ENCODE data around the gene CLTC. TPM values are rescaled to one million over a fixed set of nuclear protein-coding genes. Genes with fewer than 3 reads are reported as not detected.
A peak's percentile ranks its signal among the peaks of the same experiment; 100 is the strongest.

The CLTC gene
- total and polyA plus RNA-seq, 2 experiments from 2014 or later = 98.5 to 342 TPM

- 94% methylated on average over 2 of the region's 2 CpGs for WGBS (ENCODE audit: low lambda C conversion rate, missing lambda C conversion rate)
- no peaks in the 10 kb centered on the region for H4K20me1 ChIP-seq (ENCODE audit: insufficient read depth, poor library complexity, severe bottlenecking)
These were observed 18.6 kb upstream of the CLTC start for GRCh38 chr17:59601130-59601529.

GRCh38 chr17:59607061-59607460 lies 12.6 kb upstream of the CLTC start:
- no peaks in the 10 kb centered on the region for H3K27me3 ChIP-seq
- no peaks in the 10 kb centered on the region for H3K36me3 ChIP-seq (replicated peaks; ENCODE audit: insufficient read depth, low read depth)
- WGBS (ENCODE audit: low lambda C conversion rate, missing lambda C conversion rate) = 97% methylated on average over 3 of the region's 3 CpGs
- no peak overlapping the region for H3K4me3 ChIP-seq
- TF ChIP-seq EZH2phosphoT487 (IDR thresholded peaks at IDR 0.05; ENCODE audit: low read depth, severe bottlenecking, unreplicated experiment) (no peak), EZH2 (IDR thresholded peaks at IDR 0.05; ENCODE audit: borderline replicate concordance) (no peak), CTCF (IDR thresholded peaks at IDR 0.05; ENCODE audit: poor library complexity) (no peak)
- no peaks in the 10 kb centered on the region for H3K79me2 ChIP-seq
- no peak overlapping the region for H3K4me2 ChIP-seq
- no peak overlapping the region for H3K27ac ChIP-seq
- H3K4me1 ChIP-seq (ENCODE audit: insufficient read depth) = no peaks in the 10 kb centered on the region
- H2AFZ ChIP-seq = no peak overlapping the region
- no peak for DNase-seq (ENCODE audit: low spot score)
- H4K20me1 ChIP-seq (ENCODE audit: insufficient read depth, poor library complexity, severe bottlenecking) = no peaks in the 10 kb centered on the region
- no peaks in the 10 kb centered on the region for H3K9me3 ChIP-seq (ENCODE audit: low read depth)
- no peaks in the 10 kb centered on the region for H3K9me2 ChIP-seq (replicated peaks; ENCODE audit: insufficient read depth)

More at GRCh38 chr17:59601130-59601529, 18.6 kb upstream of the CLTC start:
- no peak overlapping the region for H3K4me2 ChIP-seq
- no peak for TF ChIP-seq EZH2 (IDR thresholded peaks at IDR 0.05; ENCODE audit: borderline replicate concordance)
- TF ChIP-seq EZH2phosphoT487 (IDR thresholded peaks at IDR 0.05; ENCODE audit: low read depth, severe bottlenecking, unreplicated experiment) = no peak
- TF ChIP-seq CTCF (IDR thresholded peaks at IDR 0.05; ENCODE audit: poor library complexity) = no peak
- no peak for DNase-seq (ENCODE audit: low spot score)
- H2AFZ ChIP-seq = no peak overlapping the region
- H3K27me3 ChIP-seq = no peaks in the 10 kb centered on the region
- no peak overlapping the region for H3K27ac ChIP-seq
- H3K79me2 ChIP-seq = no peaks in the 10 kb centered on the region
- H3K36me3 ChIP-seq (replicated peaks; ENCODE audit: insufficient read depth, low read depth) = no peaks in the 10 kb centered on the region
- H3K9me2 ChIP-seq (replicated peaks; ENCODE audit: insufficient read depth) = no peaks in the 10 kb centered on the region
- H3K9me3 ChIP-seq (ENCODE audit: low read depth) = no peaks in the 10 kb centered on the region
- no peak overlapping the region for H3K4me3 ChIP-seq
- H3K4me1 ChIP-seq (ENCODE audit: insufficient read depth) = no peaks in the 10 kb centered on the region

GRCh38 chr17:59607817-59608403 lies 11.8 kb upstream of the CLTC start:
- no peaks in the 10 kb centered on the region for H3K9me3 ChIP-seq (ENCODE audit: low read depth)
- H3K4me1 ChIP-seq (ENCODE audit: insufficient read depth) = no peaks in the 10 kb centered on the region
- no peaks in the 10 kb centered on the region for H3K36me3 ChIP-seq (replicated peaks; ENCODE audit: insufficient read depth, low read depth)
- H3K27me3 ChIP-seq = no peaks in the 10 kb centered on the region
- DNase-seq (ENCODE audit: low spot score) = peak; percentile 14
- H3K4me3 ChIP-seq = no peak overlapping the region
- TF ChIP-seq EZH2phosphoT487 (IDR thresholded peaks at IDR 0.05; ENCODE audit: low read depth, severe bottlenecking, unreplicated experiment) (no peak), CTCF (IDR thresholded peaks at IDR 0.05; ENCODE audit: poor library complexity) (peak; percentile 18), EZH2 (IDR thresholded peaks at IDR 0.05; ENCODE audit: borderline replicate concordance) (no peak)
- H2AFZ ChIP-seq = no peak overlapping the region
- H3K79me2 ChIP-seq = no peaks in the 10 kb centered on the region
- no peak overlapping the region for H3K27ac ChIP-seq
- H4K20me1 ChIP-seq (ENCODE audit: insufficient read depth, poor library complexity, severe bottlenecking) = no peaks in the 10 kb centered on the region
- no peaks in the 10 kb centered on the region for H3K9me2 ChIP-seq (replicated peaks; ENCODE audit: insufficient read depth)
- H3K4me2 ChIP-seq = no peak overlapping the region
- 94% methylated on average over 5 of the region's 5 CpGs for WGBS (ENCODE audit: low lambda C conversion rate, missing lambda C conversion rate)

Data from hepatocyte (in vitro differentiated cells).